B cell (primary cell): ENCODE data around the gene PDZRN3.

ENCODE experiments used
- CTCF ChIP-seq: fragments of 200-600 bp; IDR thresholded peaks from one replicate; pipeline ENCODE4 v1.8.0; 2022; ENCODE audit warnings: antibody characterized with exemption, mild to moderate bottlenecking
- EZH2 ChIP-seq: IDR thresholded peaks from 2 replicates; pipeline ENCODE4 v1.6.1; 2012; ENCODE audit warnings: borderline replicate concordance, low read depth, mild to moderate bottlenecking, moderate library complexity, low read length; ENCODE audit not compliant: insufficient read depth, poor library complexity, severe bottlenecking

GRCh38 chr3:73422571-73422970, 202.2 kb downstream of the PDZRN3 start:
- no peak for TF ChIP-seq CTCF
- TF ChIP-seq EZH2, result no peak
